Erythroblast (primary cell): ENCODE results near the gene OXCT1.
A peak's percentile ranks its signal among the peaks of the same experiment; 100 is the strongest.
"Not testable (repeated sequence)": the region's sequence is repeated elsewhere in the genome, so short reads cannot be mapped to it uniquely, and the experiment has no call there.

Source experiments
- DNase-seq, 2 experiments: peaks; one replicate each; lab custom pipeline; 2025; lab: John Stamatoyannopoulos, UW
- GATA1 ChIP-seq: IDR thresholded peaks from 2 replicates; pipeline ENCODE4 v1.6.1; 2011; ENCODE audit warnings: low read depth, mild to moderate bottlenecking, control low read depth, low read length, moderate library complexity
- POLR2A ChIP-seq: IDR thresholded peaks from 2 replicates; pipeline ENCODE4 v1.6.1; 2011; ENCODE audit warnings: mild to moderate bottlenecking, low read length

Gene OXCT1

GRCh38 chr5:41763574-41763973, 106.7 kb downstream of the OXCT1 start:
- TF ChIP-seq POLR2A = no peak
- TF ChIP-seq GATA1 = no peak

GRCh38 chr5:41763081-41763480, 107.1 kb downstream of the OXCT1 start:
- DNase-seq = no peak
- TF ChIP-seq POLR2A (no peak), GATA1 (no peak)

More at GRCh38 chr5:41763574-41763973, 106.7 kb downstream of the OXCT1 start:
- no peak for DNase-seq

GRCh38 chr5:41762426-41762825, 107.8 kb downstream of the OXCT1 start:
- DNase-seq = no peak
- no peak for TF ChIP-seq POLR2A
- no peak for TF ChIP-seq GATA1

GRCh38 chr5:41761663-41762062, 108.6 kb downstream of the OXCT1 start:
- TF ChIP-seq POLR2A (no peak), GATA1 (no peak)
- no peak for DNase-seq

- TF ChIP-seq GATA1 (no peak), POLR2A (no peak)
Observed at GRCh38 chr5:41755705-41756104, 114.5 kb downstream of the OXCT1 start.

GRCh38 chr5:41754857-41755256, 115.4 kb downstream of the OXCT1 start:
- TF ChIP-seq POLR2A (no peak), GATA1 (no peak)
- DNase-seq = peak; percentile 30 to 38

More at GRCh38 chr5:41755705-41756104, 114.5 kb downstream of the OXCT1 start:
- DNase-seq = no peak

GRCh38 chr5:41751867-41752266, 118.4 kb downstream of the OXCT1 start:
- TF ChIP-seq GATA1 = no peak

GRCh38 chr5:41748631-41749030, 121.6 kb downstream of the OXCT1 start:
- DNase-seq = no peak
- TF ChIP-seq GATA1 (no peak), POLR2A (no peak)

More at GRCh38 chr5:41751867-41752266, 118.4 kb downstream of the OXCT1 start:
- DNase-seq = no peak

GRCh38 chr5:41747708-41748107, 122.5 kb downstream of the OXCT1 start:
- peak in 1 of 2 experiments; percentile 50 for DNase-seq
- TF ChIP-seq POLR2A (no peak), GATA1 (no peak)

- TF ChIP-seq GATA1 (no peak), POLR2A (no peak)
- DNase-seq = peak; percentile 33 to 55
Observed at GRCh38 chr5:41747301-41747700, 122.9 kb downstream of the OXCT1 start.

GRCh38 chr5:41742608-41743007, 127.6 kb downstream of the OXCT1 start:
- DNase-seq = not testable (repeated sequence)

- no peak for TF ChIP-seq POLR2A
- no peak for TF ChIP-seq GATA1
Observed at GRCh38 chr5:41738710-41739354, 131.4 kb downstream of the OXCT1 start.

GRCh38 chr5:41736641-41737040, 133.6 kb downstream of the OXCT1 start:
- DNase-seq = no peak
- TF ChIP-seq GATA1 (no peak), POLR2A (no peak)

More at GRCh38 chr5:41738710-41739354, 131.4 kb downstream of the OXCT1 start:
- DNase-seq = peak; percentile 70 to 75

- DNase-seq = no peak
- TF ChIP-seq GATA1 (no peak), POLR2A (no peak)
Observed at GRCh38 chr5:41735213-41735612, 135.0 kb downstream of the OXCT1 start.

GRCh38 chr5:41729381-41729780, 140.8 kb downstream of the OXCT1 start:
- not testable (repeated sequence) for DNase-seq

- no peak for DNase-seq
- TF ChIP-seq POLR2A = no peak
- no peak for TF ChIP-seq GATA1
Observed at GRCh38 chr5:41728281-41728680, 141.9 kb downstream of the OXCT1 start.

- no peak for DNase-seq
- TF ChIP-seq GATA1 (no peak), POLR2A (no peak)
Observed at GRCh38 chr5:41722359-41722950, 147.8 kb downstream of the OXCT1 start.
